ENCODE data around the gene PCDHGB4.
"Not testable (repeated sequence)": the region's sequence is repeated elsewhere in the genome, so short reads cannot be mapped to it uniquely, and the experiment has no call there.

DNA sequence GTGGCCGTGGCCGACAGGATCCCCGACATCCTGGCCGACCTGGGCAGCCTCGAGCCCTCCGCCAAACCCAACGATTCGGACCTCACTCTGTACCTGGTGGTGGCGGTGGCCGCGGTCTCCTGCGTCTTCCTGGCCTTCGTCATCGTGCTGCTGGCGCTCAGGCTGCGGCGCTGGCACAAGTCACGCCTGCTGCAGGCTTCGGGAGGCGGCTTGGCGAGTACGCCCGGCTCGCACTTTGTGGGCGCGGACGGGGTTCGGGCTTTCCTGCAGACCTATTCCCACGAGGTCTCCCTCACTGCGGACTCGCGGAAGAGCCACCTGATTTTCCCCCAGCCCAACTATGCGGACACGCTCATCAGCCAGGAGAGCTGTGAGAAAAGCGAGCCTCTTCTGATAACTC is 41.5 kb upstream of the PCDHGB4 start:
- not testable (repeated sequence) for TF ChIP-seq POLR2A (IDR thresholded peaks at IDR 0.05; ENCODE audit: low read length); GATA1 (IDR thresholded peaks at IDR 0.05; ENCODE audit: low read depth, low read length)

Measured in erythroblast (primary cell).